Measurements from ENCODE around the gene ZNF235.

- TF ChIP-seq ISL1 (CRISPR knock-in tag; IDR thresholded peaks at IDR 0.05) = no peak
- TF ChIP-seq PPARA (CRISPR knock-in tag; IDR thresholded peaks at IDR 0.05; ENCODE audit: borderline replicate concordance) = no peak
- TF ChIP-seq TOX (CRISPR knock-in tag; IDR thresholded peaks at IDR 0.05; ENCODE audit: borderline replicate concordance) = no peak
- TF ChIP-seq ESRRG (CRISPR knock-in tag; IDR thresholded peaks at IDR 0.05) = no peak
- TF ChIP-seq ZNF8 (CRISPR knock-in tag; IDR thresholded peaks at IDR 0.05) = no peak
- TF ChIP-seq ZFP3 (CRISPR knock-in tag; IDR thresholded peaks at IDR 0.05) = no peak
- no peak for TF ChIP-seq POU6F1 (CRISPR knock-in tag; IDR thresholded peaks at IDR 0.05; ENCODE audit: borderline replicate concordance, low read depth)
- no peak for TF ChIP-seq ZNF70 (CRISPR knock-in tag; IDR thresholded peaks at IDR 0.05)
- no peak for TF ChIP-seq PATZ1 (CRISPR knock-in tag; IDR thresholded peaks at IDR 0.05; ENCODE audit: borderline replicate concordance)
- no peak for TF ChIP-seq CSRNP3 (CRISPR knock-in tag; IDR thresholded peaks at IDR 0.05)
- no peak for TF ChIP-seq ZNF565 (CRISPR knock-in tag; conservative IDR thresholded peaks at IDR 0.05; ENCODE audit: low read depth)
- TF ChIP-seq CREB5 (CRISPR knock-in tag; IDR thresholded peaks at IDR 0.05; ENCODE audit: low read depth) = no peak
- no peak for TF ChIP-seq TSHZ2 (CRISPR knock-in tag; IDR thresholded peaks at IDR 0.05)
- TF ChIP-seq RARB (CRISPR knock-in tag; IDR thresholded peaks at IDR 0.05) = no peak
These were observed 753 bp downstream of the ZNF235 start for GRCh38 chr19:44303976-44304568.

All from SK-N-SH treated with all-trans-retinoic acid at 6 μM for 48 hours (cell line).